Smooth muscle cell (in vitro differentiated cells): ENCODE results near the gene NDUFAF2. TPM values are rescaled to one million over a fixed set of nuclear protein-coding genes. Genes with fewer than 3 reads are reported as not detected.

Experiments used
- DNase-seq: peaks from one replicate; lab custom pipeline; 2025; ENCODE audit not compliant: unreplicated experiment; lab: John Stamatoyannopoulos, UW
- H2AFZ ChIP-seq: fragments of 200-600 bp; sonication (generic); 2 replicates; pipeline ENCODE4 v1.6.0; 2016; ENCODE audit warnings: antibody characterized with exemption, low read depth, mild to moderate bottlenecking
- H3F3A ChIP-seq: fragments of 200-600 bp; sonication (generic); 2 replicates; pipeline ENCODE4 v1.6.0; 2017; ENCODE audit warnings: antibody characterized with exemption, low read depth
- H3K27ac ChIP-seq: fragments of 200-600 bp; sonication (generic); 2 replicates; pipeline ENCODE4 v1.5.1; 2016; ENCODE audit warnings: low read depth, mild to moderate bottlenecking
- H3K27me3 ChIP-seq: fragments of 200-600 bp; sonication (generic); 2 replicates; pipeline ENCODE4 v1.6.1; 2016; ENCODE audit warnings: low read depth, mild to moderate bottlenecking
- H3K36me3 ChIP-seq: fragments of 200-600 bp; sonication (generic); 2 replicates; pipeline ENCODE4 v1.5.1; 2016; ENCODE audit warnings: low read depth
- H3K4me1 ChIP-seq: fragments of 200-600 bp; sonication (generic); 2 replicates; pipeline ENCODE4 v1.5.1; 2016; ENCODE audit warnings: low read depth
- H3K4me2 ChIP-seq: fragments of 200-600 bp; sonication (generic); 2 replicates; pipeline ENCODE4 v1.6.0; 2016; ENCODE audit warnings: mild to moderate bottlenecking
- H3K4me3 ChIP-seq: fragments of 200-600 bp; sonication (generic); 2 replicates; pipeline ENCODE4 v1.5.1; 2016; ENCODE audit warnings: mild to moderate bottlenecking
- H3K79me2 ChIP-seq: fragments of 200-600 bp; sonication (generic); 2 replicates; pipeline ENCODE4 v1.6.0; 2016; ENCODE audit warnings: low read depth, mild to moderate bottlenecking
- H3K9ac ChIP-seq: fragments of 200-600 bp; sonication (generic); 2 replicates; pipeline ENCODE4 v1.6.0; 2016; ENCODE audit warnings: low read depth
- H3K9me3 ChIP-seq: fragments of 200-600 bp; sonication (generic); replicated peaks from 2 replicates; pipeline ENCODE4 v1.5.1; 2016; ENCODE audit warnings: low read depth
- H4K20me1 ChIP-seq: fragments of 200-600 bp; sonication (generic); 2 replicates; pipeline ENCODE4 v1.6.0; 2016; ENCODE audit warnings: low read depth
- WGBS: methylation state at CpG from one replicate; pipeline ENCODE4 v1.1.7; 2016; ENCODE audit warnings: low lambda C conversion rate; 5-methylcytosine and 5-hydroxymethylcytosine counted together
- polyA plus RNA-seq: library from polyadenylated mRNA; unstranded; fragments of >200 nt; fragmentation: Nextera tagmentation; extraction: Ambion mirVana; gene quantifications from 2 replicates; pipeline ENCODE4 v1.2.1, GENCODE V29; 2016
- total RNA-seq: library from RNA; depleted of rRNA; stranded (reverse); fragments of >200 nt; gene quantifications from 2 replicates; pipeline ENCODE4 v1.2.3, GENCODE V29; 2014
- TF ChIP-seq, protein P1 (sequence below): fragments of 200-600 bp; sonication (generic); IDR thresholded peaks from 2 replicates; pipeline ENCODE4 v1.5.1; 2017; ENCODE audit warnings: borderline replicate concordance, mild to moderate bottlenecking, antibody characterized with exemption; ENCODE audit not compliant: insufficient read depth, poor library complexity, severe bottlenecking

The NDUFAF2 gene, protein sequence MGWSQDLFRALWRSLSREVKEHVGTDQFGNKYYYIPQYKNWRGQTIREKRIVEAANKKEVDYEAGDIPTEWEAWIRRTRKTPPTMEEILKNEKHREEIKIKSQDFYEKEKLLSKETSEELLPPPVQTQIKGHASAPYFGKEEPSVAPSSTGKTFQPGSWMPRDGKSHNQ
- total RNA-seq = 39.1 and 41.1 TPM in 2 replicates
- 55.3 and 71.2 TPM in 2 replicates for polyA plus RNA-seq

GRCh38 chr5:60944904-60945812, at the start of gene NDUFAF2, which contains the start of gene ERCC8:
NDUFAF2 (plus strand) TSS chr5:60945205; CDS start chr5:60945256, 51 bp downstream.
ERCC8 (minus strand) TSS chr5:60945070; CDS start chr5:60945008, 62 bp downstream.
- under 1% methylated on average over 64 of the region's 64 CpGs for WGBS
- TF ChIP-seq, protein P1, sequence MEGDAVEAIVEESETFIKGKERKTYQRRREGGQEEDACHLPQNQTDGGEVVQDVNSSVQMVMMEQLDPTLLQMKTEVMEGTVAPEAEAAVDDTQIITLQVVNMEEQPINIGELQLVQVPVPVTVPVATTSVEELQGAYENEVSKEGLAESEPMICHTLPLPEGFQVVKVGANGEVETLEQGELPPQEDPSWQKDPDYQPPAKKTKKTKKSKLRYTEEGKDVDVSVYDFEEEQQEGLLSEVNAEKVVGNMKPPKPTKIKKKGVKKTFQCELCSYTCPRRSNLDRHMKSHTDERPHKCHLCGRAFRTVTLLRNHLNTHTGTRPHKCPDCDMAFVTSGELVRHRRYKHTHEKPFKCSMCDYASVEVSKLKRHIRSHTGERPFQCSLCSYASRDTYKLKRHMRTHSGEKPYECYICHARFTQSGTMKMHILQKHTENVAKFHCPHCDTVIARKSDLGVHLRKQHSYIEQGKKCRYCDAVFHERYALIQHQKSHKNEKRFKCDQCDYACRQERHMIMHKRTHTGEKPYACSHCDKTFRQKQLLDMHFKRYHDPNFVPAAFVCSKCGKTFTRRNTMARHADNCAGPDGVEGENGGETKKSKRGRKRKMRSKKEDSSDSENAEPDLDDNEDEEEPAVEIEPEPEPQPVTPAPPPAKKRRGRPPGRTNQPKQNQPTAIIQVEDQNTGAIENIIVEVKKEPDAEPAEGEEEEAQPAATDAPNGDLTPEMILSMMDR = no peak

DNA sequence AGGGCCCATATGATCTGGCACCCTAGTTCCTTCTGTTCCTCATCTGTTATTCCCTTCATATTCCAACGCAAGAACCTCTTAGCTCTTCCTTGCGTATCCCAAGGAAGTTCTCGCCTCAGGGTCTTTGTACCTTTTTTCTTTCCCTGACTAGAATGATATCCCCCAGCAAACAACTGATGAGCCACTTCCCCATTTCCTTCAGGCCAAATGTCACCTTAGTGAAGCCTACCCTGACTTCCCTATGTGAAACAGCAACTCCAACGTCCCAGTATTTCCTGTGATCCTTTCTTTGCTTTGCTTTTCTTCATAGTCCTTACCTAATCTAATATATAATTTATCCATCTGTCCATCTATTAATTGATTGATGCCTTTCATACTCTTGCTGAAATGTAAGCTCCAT, 48.0 kb upstream of the NDUFAF2 start:
- Histone ChIP-seq H4K20me1 (no peaks in the 10 kb centered on the region), H3K27ac (no peak overlapping the region), H3K9ac (no peak overlapping the region), H3K36me3 (peaks cover 10% of the 10 kb centered on the region), H3K27me3 (no peaks in the 10 kb centered on the region), H3K9me3 (no peaks in the 10 kb centered on the region), H3K4me2 (no peak overlapping the region), H3F3A (no peaks in the 10 kb centered on the region), H2AFZ (no peak overlapping the region), H3K4me3 (no peak overlapping the region), H3K79me2 (no peaks in the 10 kb centered on the region), H3K4me1 (no peaks in the 10 kb centered on the region)
- TF ChIP-seq, protein P1 = no peak
- 97% methylated on average over 4 of the region's 4 CpGs for WGBS
- DNase-seq = no peak

More at GRCh38 chr5:60944904-60945812, at the start of gene NDUFAF2, which contains the start of gene ERCC8:
- no peaks in the 10 kb centered on the region for H3K36me3 ChIP-seq
- H2AFZ ChIP-seq = peak within 1 kb of the TSS; percentile 94
- H3K9me3 ChIP-seq = no peaks in the 10 kb centered on the region
- peak within 1 kb of the TSS; percentile 96 for H3K4me2 ChIP-seq
- H3K27me3 ChIP-seq = no peaks in the 10 kb centered on the region
- H3K27ac ChIP-seq = peak within 1 kb of the TSS; percentile 60
- H3K4me3 ChIP-seq = peak within 1 kb of the TSS; percentile 72
- H4K20me1 ChIP-seq = no peaks in the 10 kb centered on the region
- H3K79me2 ChIP-seq = peaks cover 82% of the 10 kb centered on the region
- peaks cover 9% of the 10 kb centered on the region for H3K4me1 ChIP-seq
- H3F3A ChIP-seq = no peaks in the 10 kb centered on the region
- H3K9ac ChIP-seq = peak within 1 kb of the TSS; percentile 79
- DNase-seq = peak; percentile 66

DNA sequence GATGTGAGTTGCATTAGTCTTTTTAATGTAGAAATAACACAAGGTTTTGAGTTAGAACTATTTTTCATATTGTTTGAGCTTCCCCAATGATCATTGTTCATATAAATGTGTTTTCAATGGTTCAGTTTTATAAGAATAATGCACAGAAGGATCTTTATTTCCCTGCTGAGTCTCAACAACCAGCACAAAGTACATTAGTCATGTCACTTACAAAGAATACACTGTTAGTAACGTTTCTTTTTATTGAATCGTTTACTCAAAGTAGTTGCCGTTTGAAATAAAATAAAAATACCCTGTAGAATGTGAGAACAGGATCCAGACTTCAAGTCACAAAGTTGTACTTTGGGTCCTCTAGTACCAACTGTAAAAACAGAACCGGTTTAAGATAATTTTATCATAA, 41.6 kb upstream of the NDUFAF2 start:
- WGBS = 96% methylated on average over 4 of the region's 4 CpGs
- Histone ChIP-seq H3K9ac (no peak overlapping the region), H3K4me2 (no peak overlapping the region), H3K36me3 (peaks cover 3% of the 10 kb centered on the region), H3F3A (no peaks in the 10 kb centered on the region), H4K20me1 (no peaks in the 10 kb centered on the region), H3K27ac (no peak overlapping the region), H3K4me3 (no peak overlapping the region), H3K79me2 (no peaks in the 10 kb centered on the region), H3K9me3 (no peaks in the 10 kb centered on the region), H2AFZ (no peak overlapping the region), H3K4me1 (no peaks in the 10 kb centered on the region), H3K27me3 (no peaks in the 10 kb centered on the region)
- no peak for DNase-seq
- TF ChIP-seq, protein P1 = no peak
